SK-N-SH treated with all-trans-retinoic acid at 6 μM for 48 hours (cell line): ENCODE measurements around the gene EIF2B5.

Source experiments
- ATAC-seq: fragments of 200-7000 bp; cut with Tn5 transposase; 3 replicates; pipeline ENCODE4 v1.9.1; 2020; ENCODE audit warnings: mild to moderate bottlenecking, moderate library complexity
- ARNTL ChIP-seq: fragments of 450-650 bp; formaldehyde crosslinking; IDR thresholded peaks from 2 replicates; pipeline ENCODE4 v1.5.0; 2020; ENCODE audit warnings: low read depth, mild to moderate bottlenecking, moderate library complexity, borderline replicate concordance
- BACH2 ChIP-seq: fragments of 250-450 bp; sonication (Bioruptor Pico); IDR thresholded peaks from 2 replicates; pipeline ENCODE4 v1.9.0; 2021; ENCODE audit warnings: mild to moderate bottlenecking, borderline replicate concordance
- CREB5 ChIP-seq: fragments of 250-450 bp; sonication (Bioruptor Pico); IDR thresholded peaks from 2 replicates; pipeline ENCODE4 v1.5.1; 2020; ENCODE audit warnings: low read depth, mild to moderate bottlenecking, moderate library complexity
- CSDC2 ChIP-seq: fragments of 250-450 bp; sonication (Bioruptor Pico); IDR thresholded peaks from 2 replicates; pipeline ENCODE4 v1.5.0; 2020; ENCODE audit warnings: mild to moderate bottlenecking, moderate library complexity
- CSRNP3 ChIP-seq: fragments of 250-450 bp; sonication (Bioruptor Pico); IDR thresholded peaks from 2 replicates; pipeline ENCODE4 v1.5.1; 2021; ENCODE audit warnings: mild to moderate bottlenecking, moderate library complexity
- GLIS3 ChIP-seq: fragments of 250-450 bp; sonication (Bioruptor Pico); IDR thresholded peaks from 2 replicates; pipeline ENCODE4 v1.5.0; 2020; ENCODE audit warnings: mild to moderate bottlenecking, moderate library complexity
- ISL1 ChIP-seq: fragments of 250-450 bp; sonication (Bioruptor Pico); IDR thresholded peaks from 2 replicates; pipeline ENCODE4 v2.1.2; 2022; ENCODE audit warnings: mild to moderate bottlenecking, moderate library complexity
- OSR1 ChIP-seq: fragments of 250-450 bp; sonication (Bioruptor Pico); IDR thresholded peaks from 2 replicates; pipeline ENCODE4 v1.8.0; 2022; ENCODE audit warnings: moderate library complexity, mild to moderate bottlenecking, inconsistent platforms
- PATZ1 ChIP-seq: fragments of 250-450 bp; sonication (Bioruptor Pico); IDR thresholded peaks from 2 replicates; pipeline ENCODE4 v1.8.0; 2020; ENCODE audit warnings: mild to moderate bottlenecking, moderate library complexity, borderline replicate concordance
- POU6F1 ChIP-seq: fragments of 250-450 bp; sonication (Bioruptor Pico); IDR thresholded peaks from 2 replicates; pipeline ENCODE4 v1.8.0; 2021; ENCODE audit warnings: low read depth, mild to moderate bottlenecking, moderate library complexity, borderline replicate concordance
- PPARA ChIP-seq: fragments of 250-450 bp; sonication (Bioruptor Pico); IDR thresholded peaks from 2 replicates; pipeline ENCODE4 v1.5.0; 2020; ENCODE audit warnings: mild to moderate bottlenecking, borderline replicate concordance
- RARB ChIP-seq: fragments of 250-450 bp; sonication (Bioruptor Pico); IDR thresholded peaks from 2 replicates; pipeline ENCODE4 v1.8.0; 2021; ENCODE audit warnings: mild to moderate bottlenecking, moderate library complexity
- SNAI2 ChIP-seq: fragments of 250-450 bp; sonication (Bioruptor Pico); IDR thresholded peaks from 2 replicates; pipeline ENCODE4 v1.5.0; 2020; ENCODE audit warnings: mild to moderate bottlenecking, moderate library complexity
- TOX ChIP-seq: fragments of 250-450 bp; sonication (Bioruptor Pico); IDR thresholded peaks from 2 replicates; pipeline ENCODE4 v1.8.0; 2021; ENCODE audit warnings: mild to moderate bottlenecking, moderate library complexity, borderline replicate concordance
- TSHZ2 ChIP-seq: fragments of 250-450 bp; sonication (Bioruptor Pico); IDR thresholded peaks from 2 replicates; pipeline ENCODE4 v1.5.0; 2020; ENCODE audit warnings: mild to moderate bottlenecking, moderate library complexity
- ZFP3 ChIP-seq: fragments of 250-450 bp; sonication (Bioruptor Pico); IDR thresholded peaks from 2 replicates; pipeline ENCODE4 v1.5.0; 2020; ENCODE audit warnings: mild to moderate bottlenecking, moderate library complexity
- ZFP30 ChIP-seq: fragments of 450-650 bp; formaldehyde crosslinking; IDR thresholded peaks from 2 replicates; pipeline ENCODE4 v1.5.0; 2022; ENCODE audit warnings: mild to moderate bottlenecking, moderate library complexity
- ZNF565 ChIP-seq: fragments of 450-650 bp; formaldehyde crosslinking; conservative IDR thresholded peaks from 2 replicates; pipeline ENCODE4 v1.5.0; 2020; ENCODE audit warnings: low read depth, mild to moderate bottlenecking, moderate library complexity
- ZNF70 ChIP-seq: fragments of 450-650 bp; formaldehyde crosslinking; IDR thresholded peaks from 2 replicates; pipeline ENCODE4 v1.5.0; 2020; ENCODE audit warnings: mild to moderate bottlenecking, moderate library complexity

The EIF2B5 gene

GRCh38 chr3:184177767-184178306, 42.7 kb downstream of the EIF2B5 start:
- no peak for ATAC-seq
- TF ChIP-seq TOX (CRISPR knock-in tag) (no peak), GLIS3 (no peak), CREB5 (CRISPR knock-in tag) (no peak), PATZ1 (no peak), ZFP3 (CRISPR knock-in tag) (no peak), CSDC2 (CRISPR knock-in tag) (no peak), ZNF565 (CRISPR knock-in tag) (no peak)

- TF ChIP-seq TOX (CRISPR knock-in tag): no peak
- no peak for ATAC-seq
Observed at GRCh38 chr3:184178521-184179138, 43.5 kb downstream of the EIF2B5 start.

- TF ChIP-seq ZFP30 (CRISPR knock-in tag): no peak
- TF ChIP-seq ZFP3 (CRISPR knock-in tag): no peak
- no peak for TF ChIP-seq ARNTL
- TF ChIP-seq TSHZ2 (CRISPR knock-in tag): no peak
- TF ChIP-seq ZNF70: no peak
- TF ChIP-seq, all 23 proteins: peak for 0
- ATAC-seq: no peak
Observed at GRCh38 chr3:184180165-184180564, 45.0 kb downstream of the EIF2B5 start.

GRCh38 chr3:184181596-184181995, 46.4 kb downstream of the EIF2B5 start:
- TF ChIP-seq TOX (CRISPR knock-in tag) (no peak), SNAI2 (CRISPR knock-in tag) (no peak), ZFP30 (CRISPR knock-in tag) (no peak), PPARA (CRISPR knock-in tag) (no peak), OSR1 (no peak)
- ATAC-seq: no peak

GRCh38 chr3:184183679-184184078, 48.5 kb downstream of the EIF2B5 start:
- TF ChIP-seq CSRNP3 (CRISPR knock-in tag): no peak
- no peak for TF ChIP-seq GLIS3
- no peak for TF ChIP-seq POU6F1 (CRISPR knock-in tag)
- TF ChIP-seq SNAI2 (CRISPR knock-in tag): no peak
- no peak for TF ChIP-seq RARB (CRISPR knock-in tag)
- TF ChIP-seq ISL1 (CRISPR knock-in tag): no peak
- no peak for TF ChIP-seq BACH2 (CRISPR knock-in tag)
- TF ChIP-seq ZNF565 (CRISPR knock-in tag): no peak
- TF ChIP-seq TOX (CRISPR knock-in tag): no peak
- ATAC-seq: no peak
